Peyer's patch (tissue), 4 donors: ENCODE data around the gene TRPV4.

ENCODE experiments used
- POLR2A ChIP-seq, 2 donors: fragments of 450-650 bp; IDR thresholded peaks; one replicate each; pipeline ENCODE4 v1.5.1; 2017; ENCODE audit warnings: antibody characterized with exemption in 2 of 2, mild to moderate bottlenecking in 2 of 2, moderate library complexity in 2 of 2
- TF ChIP-seq, protein P1 (sequence below), 6 experiments: fragments of 450-650 bp in 4 of 6; fragments of 200-600 bp in 2 of 6; sonication (generic) in 1 of 6; IDR thresholded peaks; one replicate each; pipeline ENCODE4 v1.5.1; 2017 to 2019; ENCODE audit warnings: antibody characterized with exemption in 6 of 6, mild to moderate bottlenecking in 3 of 6, moderate library complexity in 1 of 6

DNA sequence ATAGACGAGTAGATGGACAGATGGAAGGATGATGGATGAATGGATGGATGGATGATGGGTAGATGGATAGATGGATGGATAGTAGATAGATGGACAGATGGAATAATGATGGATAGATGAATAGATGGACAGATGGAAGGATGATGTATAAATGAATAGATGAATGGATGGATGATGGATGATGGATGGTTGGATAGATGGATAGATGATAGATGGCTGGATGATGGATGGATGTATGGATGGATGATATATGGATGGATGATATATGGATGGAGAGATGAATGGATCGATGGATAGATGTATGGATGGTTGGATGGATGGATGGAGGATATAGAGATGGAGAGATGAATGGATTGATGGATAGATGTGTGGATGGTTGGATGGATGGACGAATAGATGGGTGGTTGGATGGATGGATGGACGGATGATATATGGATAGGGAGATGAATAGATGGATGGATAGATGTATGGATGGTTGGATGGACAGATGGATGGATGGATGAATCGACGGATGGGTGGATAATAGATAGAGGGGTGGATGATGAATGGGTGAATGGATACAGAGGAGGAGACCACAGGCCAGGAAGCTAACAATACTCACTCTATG, 19.3 kb downstream of the TRPV4 start:
- TF ChIP-seq, protein P1, sequence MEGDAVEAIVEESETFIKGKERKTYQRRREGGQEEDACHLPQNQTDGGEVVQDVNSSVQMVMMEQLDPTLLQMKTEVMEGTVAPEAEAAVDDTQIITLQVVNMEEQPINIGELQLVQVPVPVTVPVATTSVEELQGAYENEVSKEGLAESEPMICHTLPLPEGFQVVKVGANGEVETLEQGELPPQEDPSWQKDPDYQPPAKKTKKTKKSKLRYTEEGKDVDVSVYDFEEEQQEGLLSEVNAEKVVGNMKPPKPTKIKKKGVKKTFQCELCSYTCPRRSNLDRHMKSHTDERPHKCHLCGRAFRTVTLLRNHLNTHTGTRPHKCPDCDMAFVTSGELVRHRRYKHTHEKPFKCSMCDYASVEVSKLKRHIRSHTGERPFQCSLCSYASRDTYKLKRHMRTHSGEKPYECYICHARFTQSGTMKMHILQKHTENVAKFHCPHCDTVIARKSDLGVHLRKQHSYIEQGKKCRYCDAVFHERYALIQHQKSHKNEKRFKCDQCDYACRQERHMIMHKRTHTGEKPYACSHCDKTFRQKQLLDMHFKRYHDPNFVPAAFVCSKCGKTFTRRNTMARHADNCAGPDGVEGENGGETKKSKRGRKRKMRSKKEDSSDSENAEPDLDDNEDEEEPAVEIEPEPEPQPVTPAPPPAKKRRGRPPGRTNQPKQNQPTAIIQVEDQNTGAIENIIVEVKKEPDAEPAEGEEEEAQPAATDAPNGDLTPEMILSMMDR (IDR thresholded peaks at IDR 0.05): no peak
- no peak for TF ChIP-seq POLR2A (IDR thresholded peaks at IDR 0.05)
